COLO829 (cell line): ENCODE measurements around the gene MTF1.
"Not testable (repeated sequence)": the region's sequence is repeated elsewhere in the genome, so short reads cannot be mapped to it uniquely, and the experiment has no call there.

Source experiments
- DNase-seq: peaks from one replicate; pipeline ENCODE4 v3.0.0; 2012; ENCODE audit warnings: low spot score

Gene MTF1

DNA sequence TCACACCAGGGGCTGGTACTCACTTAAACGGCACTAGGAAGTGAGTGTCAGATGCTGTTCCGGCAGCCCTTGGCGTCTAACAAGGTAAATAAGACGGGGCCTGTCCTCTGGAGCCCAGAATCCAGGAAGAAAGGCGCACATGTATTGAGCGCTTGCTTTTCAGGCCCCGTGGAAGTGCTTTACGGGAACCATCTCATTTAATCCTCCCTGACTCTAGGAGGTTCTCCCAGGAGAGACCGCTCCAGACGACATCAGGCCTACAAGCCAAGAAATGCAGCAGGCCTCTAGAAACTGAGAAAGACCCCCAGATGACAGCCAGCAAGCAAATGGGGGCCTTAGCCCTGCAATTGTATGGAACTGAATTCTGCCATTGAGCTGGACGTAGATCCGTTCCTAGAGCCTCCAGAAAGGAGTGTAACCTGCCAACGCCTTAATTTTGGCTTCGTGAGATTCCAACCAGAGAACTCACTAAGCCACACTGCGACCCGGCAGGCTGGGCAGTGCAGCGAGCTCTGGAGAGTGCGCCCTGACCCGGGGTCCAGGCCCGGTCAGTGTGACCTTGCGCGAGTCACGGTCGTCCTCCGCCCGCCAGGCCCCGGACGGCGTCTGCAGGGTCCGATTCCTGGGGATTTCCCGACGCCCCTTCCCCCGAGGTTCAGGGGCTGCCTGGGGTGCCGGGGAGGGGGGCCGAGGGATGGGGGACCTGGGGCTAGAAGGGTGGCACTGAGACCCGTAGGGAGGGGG, 66.3 kb downstream of the MTF1 start:
- no peak for DNase-seq

DNA sequence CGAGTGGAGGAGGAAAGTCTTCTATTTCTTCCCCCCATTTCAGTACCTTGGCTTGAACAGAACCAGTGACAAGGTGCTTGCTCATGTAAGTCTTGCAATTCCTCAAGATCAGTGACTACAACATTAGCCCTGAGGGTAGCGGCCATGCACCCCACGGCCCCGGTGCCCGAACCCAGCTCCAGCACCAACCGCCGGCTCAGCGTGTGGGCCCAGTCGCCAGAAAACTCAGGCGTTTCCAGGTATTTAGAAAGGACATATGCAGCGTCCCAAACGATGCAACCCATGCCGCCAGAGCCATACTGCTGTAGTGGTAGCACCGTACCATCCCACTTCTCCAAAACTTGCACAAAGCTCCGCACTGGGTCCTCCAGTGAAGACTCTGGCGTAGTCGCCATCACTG, 76.9 kb downstream of the MTF1 start:
- DNase-seq = no peak

DNA sequence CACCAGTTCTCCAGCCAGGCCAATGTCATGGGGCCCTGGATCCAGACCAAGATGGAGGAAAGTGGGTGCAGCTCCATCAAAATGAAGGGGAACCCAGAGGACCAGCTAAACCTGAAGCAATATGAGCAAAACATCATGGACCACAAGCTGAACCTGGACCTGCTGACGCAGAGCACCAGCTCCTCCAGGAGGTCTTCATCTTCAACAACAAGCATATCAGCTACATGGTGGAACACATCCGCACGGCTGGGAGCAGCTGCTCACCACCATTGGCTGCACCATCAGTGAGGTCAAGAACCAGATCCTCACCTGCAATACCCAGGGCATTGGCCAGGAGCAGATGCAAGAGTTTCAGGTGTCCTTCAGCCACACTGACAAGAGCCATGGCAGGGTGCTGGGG, 80.7 kb downstream of the MTF1 start:
- no peak for DNase-seq

DNA sequence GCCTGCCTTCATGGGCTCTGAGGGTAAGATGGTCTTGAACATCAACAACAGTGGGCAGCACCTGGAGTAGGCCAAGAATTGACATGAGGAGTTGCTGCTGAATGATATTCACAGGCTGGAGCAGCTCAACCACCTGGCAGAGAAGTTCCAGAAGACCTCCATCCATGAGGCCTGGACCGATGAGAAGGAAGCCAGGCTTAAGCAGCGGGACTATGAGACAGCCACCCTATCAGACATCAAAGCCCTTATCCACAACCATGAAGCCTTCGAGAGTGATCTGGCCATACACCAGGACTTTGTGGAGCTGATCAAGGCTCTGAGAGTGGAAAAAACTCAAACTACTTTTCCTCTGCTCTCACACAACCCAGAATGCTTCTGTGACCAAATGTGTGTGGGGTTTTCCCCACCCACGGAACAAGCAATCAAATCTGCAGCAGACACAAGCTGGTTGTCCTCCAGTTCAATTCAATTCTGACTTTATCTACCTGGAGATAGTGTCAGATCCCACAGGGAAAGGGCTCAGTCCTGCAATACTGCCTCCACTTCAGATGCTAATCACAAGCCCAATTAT, 82.4 kb downstream of the MTF1 start:
- DNase-seq = no peak

DNA sequence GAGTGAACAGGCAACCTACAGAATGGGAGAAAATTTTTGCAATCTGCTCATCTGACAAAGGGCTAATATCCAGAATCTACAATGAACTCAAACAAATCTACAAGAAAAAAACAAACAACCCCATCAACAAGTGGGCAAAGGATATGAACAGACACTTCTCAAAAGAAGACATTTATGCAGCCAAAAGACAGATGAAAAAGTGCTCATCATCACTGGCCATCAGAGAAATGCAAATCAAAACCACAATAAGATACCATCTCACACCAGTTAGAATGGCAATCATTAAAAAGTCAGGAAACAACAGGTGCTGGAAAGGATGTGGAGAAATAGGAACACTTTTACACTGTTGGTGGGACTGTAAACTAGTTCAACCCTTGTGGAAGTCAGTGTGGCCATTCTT, 88.0 kb downstream of the MTF1 start:
- not testable (repeated sequence) for DNase-seq

DNA sequence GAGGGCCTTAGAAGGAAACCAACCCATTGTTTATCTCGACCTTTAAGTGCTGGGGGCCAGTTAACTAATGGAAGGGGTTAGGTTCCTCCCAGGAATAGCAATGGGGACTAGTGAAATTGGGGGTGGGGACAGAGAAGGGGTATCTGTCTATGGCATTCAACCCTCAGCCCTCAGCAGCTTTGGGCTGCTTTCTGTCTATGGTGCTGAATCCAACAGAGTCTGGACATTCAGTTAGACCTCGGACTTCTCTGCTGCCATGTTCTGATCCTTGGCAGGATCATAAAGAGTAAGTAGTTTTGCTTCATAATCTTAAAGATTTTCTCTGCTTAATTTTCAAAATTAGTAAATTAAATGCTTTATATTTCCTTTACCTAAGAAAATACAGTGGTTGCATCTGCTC, 91.9 kb downstream of the MTF1 start:
- no peak for DNase-seq

DNA sequence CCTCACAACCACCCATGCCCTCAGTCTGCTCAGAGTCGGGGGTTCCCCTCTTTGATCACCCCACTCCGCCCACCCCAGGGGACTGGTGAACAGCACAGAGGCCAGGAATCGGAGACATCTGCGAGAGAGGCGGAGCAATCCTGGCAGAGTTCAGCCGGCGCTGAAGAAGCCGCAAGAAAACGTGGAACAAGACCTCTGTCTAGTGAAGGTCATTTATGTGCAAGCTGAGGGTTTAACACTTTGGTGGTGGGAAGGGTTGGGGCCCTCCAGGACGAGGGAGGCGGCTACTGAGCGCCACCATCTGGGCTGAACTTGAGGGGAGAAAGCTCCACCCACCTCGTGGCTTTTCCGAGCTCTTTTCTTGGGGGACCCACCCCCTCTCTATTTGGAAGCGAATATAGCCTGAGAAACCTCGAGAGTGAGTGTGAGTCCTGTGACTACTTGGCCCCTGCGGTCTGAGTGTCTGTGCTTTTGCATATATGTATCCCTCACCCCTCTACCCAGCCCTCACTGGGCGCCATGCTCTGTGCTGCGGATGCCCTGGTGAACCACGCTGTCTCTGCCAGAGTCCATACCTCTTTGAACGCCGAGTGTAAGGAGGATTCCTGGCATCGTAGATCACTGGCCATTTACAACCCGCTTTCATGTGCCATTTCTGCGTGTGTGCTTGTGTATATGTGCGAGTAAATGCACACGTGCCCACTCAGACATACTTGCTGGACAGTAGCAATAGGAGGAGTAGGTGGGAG, 93.3 kb downstream of the MTF1 start:
- DNase-seq = no peak

DNA sequence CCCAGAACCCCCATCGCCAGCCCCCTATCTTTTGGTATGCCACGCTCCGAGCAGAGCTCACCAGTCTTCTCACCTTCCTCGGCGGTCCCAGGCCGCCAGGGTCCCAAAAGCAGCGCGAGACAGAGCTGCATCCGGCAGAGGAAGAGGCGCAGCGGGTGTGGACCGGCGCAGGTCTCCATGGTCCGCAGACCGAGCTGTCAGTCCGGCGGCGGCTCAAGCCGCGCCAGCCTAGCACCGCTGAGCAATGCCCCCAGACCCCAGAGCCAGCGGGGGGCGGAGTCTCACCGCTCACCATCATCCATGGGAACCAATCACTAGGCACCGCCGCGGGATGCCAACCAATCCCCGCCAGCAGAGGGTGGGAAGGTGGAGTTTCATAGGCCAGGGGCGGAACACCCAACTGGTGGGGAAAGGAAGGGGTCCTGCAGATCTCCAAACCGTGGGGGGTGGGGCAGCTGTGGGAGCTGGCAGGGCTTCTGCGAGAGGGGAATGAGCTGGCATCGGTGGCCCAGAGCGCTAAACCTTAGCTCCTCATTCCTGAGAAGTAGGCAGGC, 94.4 kb downstream of the MTF1 start, which contains the start of gene EPHA10:
EPHA10 (minus strand) TSS at position 233 of the 554 bp plus-strand sequence; CDS start at position 179, 54 bp downstream.
- no peak for DNase-seq

DNA sequence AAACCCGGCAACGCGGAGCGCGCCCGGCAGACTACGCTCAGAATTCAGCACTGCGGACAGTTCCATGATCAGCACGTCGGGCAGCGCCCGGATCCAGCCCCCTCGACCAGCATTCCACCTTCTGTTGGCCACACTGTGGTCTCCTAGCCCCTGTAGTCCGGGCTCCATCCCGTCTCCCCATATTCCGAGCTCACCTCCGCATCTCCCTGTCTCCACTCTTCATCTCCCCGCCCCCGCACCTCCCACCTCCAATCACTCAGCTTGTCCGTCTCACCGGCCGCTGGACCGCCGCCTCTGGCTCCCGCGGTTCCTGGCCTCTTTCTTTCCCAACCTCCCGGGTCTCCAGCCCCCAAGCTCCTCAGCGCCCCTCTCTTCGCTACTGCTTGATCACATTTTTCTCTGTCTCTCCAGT, 95.0 kb downstream of the MTF1 start:
- peak; percentile 24 for DNase-seq

DNA sequence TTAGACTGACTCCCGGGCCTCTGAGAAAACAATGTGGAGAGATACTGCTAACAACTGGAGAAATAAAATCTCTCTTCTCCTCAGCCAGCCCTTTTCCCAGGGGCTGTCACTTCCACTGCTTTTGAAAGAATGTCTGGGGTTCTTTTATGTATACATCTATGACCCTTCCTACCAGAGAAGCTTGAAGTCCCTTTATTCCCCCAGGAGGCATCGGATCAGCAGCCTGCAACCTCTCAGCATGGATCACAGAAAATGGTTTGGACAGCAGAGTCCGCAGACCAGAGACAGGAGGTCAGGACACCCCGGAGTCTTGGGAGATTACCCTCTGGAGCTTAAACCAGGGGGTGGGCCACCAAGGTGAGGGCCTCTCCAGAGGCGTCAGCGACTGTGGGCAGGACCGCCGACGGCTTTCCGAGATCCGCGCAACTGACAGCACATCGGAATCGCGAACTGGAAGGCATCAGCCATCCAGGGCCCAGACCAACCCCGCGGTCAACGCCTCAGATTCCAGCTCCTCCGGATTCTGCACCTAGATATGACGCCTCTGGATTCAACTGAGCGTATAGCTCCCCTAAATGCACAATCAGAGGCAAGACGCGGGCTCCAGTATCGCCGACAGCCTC, 95.5 kb downstream of the MTF1 start:
- DNase-seq = no peak

DNA sequence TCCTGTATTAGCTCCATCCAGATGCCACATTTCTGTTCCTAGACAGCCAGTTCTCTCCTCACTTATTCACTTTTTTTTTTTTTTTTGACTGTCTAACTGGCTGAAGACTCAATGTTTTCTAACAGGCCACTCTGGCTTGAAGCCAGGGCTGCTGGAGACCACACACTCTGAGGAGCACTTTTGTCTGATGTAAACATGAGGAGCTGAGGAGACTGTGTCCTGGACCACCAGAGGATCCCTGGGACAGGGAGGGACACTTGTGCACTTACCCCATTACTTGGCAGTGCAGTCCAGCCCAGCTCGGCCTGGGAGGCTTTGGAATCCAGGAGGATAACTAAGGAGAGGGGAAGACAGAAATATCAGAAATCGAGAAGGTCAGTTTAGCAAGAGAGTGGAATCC, 96.9 kb downstream of the MTF1 start:
- no peak for DNase-seq

DNA sequence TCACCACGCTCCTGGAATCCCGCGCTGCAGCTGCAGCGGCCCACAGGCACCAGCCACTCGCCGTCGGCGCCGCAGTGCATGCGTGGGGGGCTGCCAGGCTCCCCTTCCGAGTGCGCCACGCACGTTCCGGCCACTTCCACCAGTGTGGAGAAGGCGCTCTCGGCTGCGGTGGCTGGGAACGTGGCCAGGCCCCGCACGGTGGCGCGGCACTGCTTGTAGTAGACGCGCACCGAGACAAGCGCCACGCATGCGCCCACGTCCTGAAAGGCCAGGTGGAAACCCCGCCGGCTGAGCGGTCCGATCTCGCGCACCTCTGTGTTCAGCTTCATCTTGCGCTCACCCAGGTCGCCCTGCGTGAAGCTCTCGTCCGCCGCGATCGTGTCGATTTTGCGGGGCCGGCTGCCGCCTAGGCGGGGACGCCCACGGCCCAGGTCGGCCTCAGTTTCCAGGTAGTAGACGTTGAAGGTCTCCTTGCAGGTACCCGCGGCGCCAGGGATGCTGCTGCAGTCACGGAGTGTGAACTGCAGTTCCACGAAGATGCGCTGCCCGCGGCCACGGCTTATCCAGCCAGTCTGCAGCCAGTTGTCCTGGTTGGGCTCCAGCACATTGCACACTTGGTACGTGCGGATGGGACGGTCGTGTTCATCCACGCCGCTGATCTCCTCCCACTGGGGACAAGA, 97.8 kb downstream of the MTF1 start:
- DNase-seq = no peak
